Mucosa of gallbladder (tissue), 1 donor: ENCODE results near the gene LGR6. TPM values are rescaled to one million over a fixed set of nuclear protein-coding genes. Genes with fewer than 3 reads are reported as not detected.

Experiments
- DNase-seq: peaks from one replicate; pipeline ENCODE4 v3.0.0-alpha.2; 2020; ENCODE audit warnings: low spot score
- total RNA-seq: library from RNA; stranded (reverse); gene quantifications from one replicate; pipeline ENCODE4 v1.2.1, GENCODE V29; 2021
- donor health status: DM: no; HTN: no; CAD: no.

LGR6 gene
- total RNA-seq, 1 donor from 2014 or later, result 60.7 TPM

- no peak for DNase-seq
These were observed 24.4 kb downstream of the LGR6 start for GRCh38 chr1:202217951-202218350.

- DNase-seq, result no peak
These were observed 27.1 kb downstream of the LGR6 start for GRCh38 chr1:202220733-202221132.

GRCh38 chr1:202221911-202222909, 28.6 kb downstream of the LGR6 start:
- DNase-seq, result no peak

- DNase-seq, result peak; percentile 26
These were observed 29.7 kb downstream of the LGR6 start for GRCh38 chr1:202223121-202223860.

- no peak for DNase-seq
These were observed 30.9 kb downstream of the LGR6 start for GRCh38 chr1:202224453-202224852.

- no peak for DNase-seq
These were observed 31.5 kb downstream of the LGR6 start for GRCh38 chr1:202225131-202225530.

- no peak for DNase-seq
These were observed 33.6 kb downstream of the LGR6 start for GRCh38 chr1:202227053-202227672.

GRCh38 chr1:202227997-202228401, 34.4 kb downstream of the LGR6 start:
- no peak for DNase-seq

- no peak for DNase-seq
These were observed 35.0 kb downstream of the LGR6 start for GRCh38 chr1:202228484-202229122.

- no peak for DNase-seq
These were observed 35.8 kb downstream of the LGR6 start for GRCh38 chr1:202229376-202229775.

- DNase-seq, result no peak
These were observed 36.7 kb downstream of the LGR6 start for GRCh38 chr1:202230061-202230938.

GRCh38 chr1:202230939-202231645, 37.5 kb downstream of the LGR6 start:
- DNase-seq, result no peak

- DNase-seq, result no peak
These were observed 39.6 kb downstream of the LGR6 start for GRCh38 chr1:202233171-202233570.

GRCh38 chr1:202233804-202234203, 40.2 kb downstream of the LGR6 start:
- no peak for DNase-seq

GRCh38 chr1:202234331-202235002, 40.9 kb downstream of the LGR6 start:
- no peak for DNase-seq

- no peak for DNase-seq
These were observed 41.5 kb downstream of the LGR6 start for GRCh38 chr1:202235003-202235660.

- peak; percentile 64 for DNase-seq
These were observed 42.5 kb downstream of the LGR6 start for GRCh38 chr1:202235856-202236837.

- peak; percentile 16 for DNase-seq
These were observed 43.5 kb downstream of the LGR6 start for GRCh38 chr1:202237052-202237451.
